Calu3 (cell line): ENCODE measurements around the gene ABRACL. TPM values are rescaled to one million over a fixed set of nuclear protein-coding genes. Genes with fewer than 3 reads are reported as not detected.

Source experiments
- BruUV-seq: library from RNA; stranded (reverse); fragments of 400-500 nt; replicated peaks from 2 replicates; lab custom pipeline; 2021; lab: Mats Ljungman, UMichigan
- CTCF ChIA-PET: fragments of 300-600 bp; sonication (Branson Sonifier 250); formaldehyde crosslinking; loops from one replicate; lab custom pipeline; 2022; ENCODE audit warnings: antibody characterized with exemption; lab: Charles Lee
- DNase-seq: peaks from one replicate; pipeline ENCODE4 v3.0.0; 2022
- H3K27ac Mint-ChIP-seq: one replicate; pipeline ENCODE4 v1.8.0; 2022; ENCODE audit warnings: mixed read lengths; ENCODE audit not compliant: unreplicated experiment
- H3K27me3 Mint-ChIP-seq: one replicate; pipeline ENCODE4 v1.8.0; 2022; ENCODE audit warnings: mixed read lengths; ENCODE audit not compliant: unreplicated experiment
- H3K36me3 Mint-ChIP-seq: one replicate; pipeline ENCODE4 v1.8.0; 2022; ENCODE audit warnings: mild to moderate bottlenecking, moderate library complexity, mixed read lengths; ENCODE audit not compliant: insufficient read depth, unreplicated experiment
- H3K4me1 Mint-ChIP-seq: one replicate; pipeline ENCODE4 v1.8.0; 2022; ENCODE audit warnings: mild to moderate bottlenecking, low read depth, mixed read lengths; ENCODE audit not compliant: unreplicated experiment
- H3K4me3 Mint-ChIP-seq: one replicate; pipeline ENCODE4 v1.8.0; 2022; ENCODE audit warnings: mild to moderate bottlenecking, low read depth, moderate library complexity, mixed read lengths; ENCODE audit not compliant: unreplicated experiment
- H3K9me3 Mint-ChIP-seq: one replicate; pipeline ENCODE4 v1.8.0; 2022; ENCODE audit warnings: low read depth, mixed read lengths; ENCODE audit not compliant: unreplicated experiment
- intact Hi-C: fragments of 100-400 bp; cut with micrococcal nuclease; formaldehyde crosslinking; loops from one replicate; pipeline ENCODE4 v1.10.0; 2022; ENCODE audit not compliant: unreplicated experiment
- total RNA-seq: library from RNA; stranded (reverse); gene quantifications from 2 replicates; pipeline ENCODE4 v1.2.3, GENCODE V29; 2022
- TF ChIP-seq, protein P1 (sequence below): fragments of 200-600 bp; IDR thresholded peaks from one replicate; pipeline ENCODE4 v1.8.0; 2022; ENCODE audit warnings: antibody characterized with exemption; ENCODE audit not compliant: unreplicated experiment

ABRACL gene
- total RNA-seq, 1 experiment from 2014 or later: 40.4 TPM

- H3K4me1 Mint-ChIP-seq: no peaks in the 10 kb centered on the region
- CTCF ChIA-PET: interaction anchor here (0.5 to 1.9 kb wide), 3 partner anchors 36 to 170 kb away, joined by 3 to 5 read pairs (median 3); no protein-coding TSS in a partner anchor
- H3K4me3 Mint-ChIP-seq: peak overlapping the region; percentile 79
- TF ChIP-seq, protein P1, sequence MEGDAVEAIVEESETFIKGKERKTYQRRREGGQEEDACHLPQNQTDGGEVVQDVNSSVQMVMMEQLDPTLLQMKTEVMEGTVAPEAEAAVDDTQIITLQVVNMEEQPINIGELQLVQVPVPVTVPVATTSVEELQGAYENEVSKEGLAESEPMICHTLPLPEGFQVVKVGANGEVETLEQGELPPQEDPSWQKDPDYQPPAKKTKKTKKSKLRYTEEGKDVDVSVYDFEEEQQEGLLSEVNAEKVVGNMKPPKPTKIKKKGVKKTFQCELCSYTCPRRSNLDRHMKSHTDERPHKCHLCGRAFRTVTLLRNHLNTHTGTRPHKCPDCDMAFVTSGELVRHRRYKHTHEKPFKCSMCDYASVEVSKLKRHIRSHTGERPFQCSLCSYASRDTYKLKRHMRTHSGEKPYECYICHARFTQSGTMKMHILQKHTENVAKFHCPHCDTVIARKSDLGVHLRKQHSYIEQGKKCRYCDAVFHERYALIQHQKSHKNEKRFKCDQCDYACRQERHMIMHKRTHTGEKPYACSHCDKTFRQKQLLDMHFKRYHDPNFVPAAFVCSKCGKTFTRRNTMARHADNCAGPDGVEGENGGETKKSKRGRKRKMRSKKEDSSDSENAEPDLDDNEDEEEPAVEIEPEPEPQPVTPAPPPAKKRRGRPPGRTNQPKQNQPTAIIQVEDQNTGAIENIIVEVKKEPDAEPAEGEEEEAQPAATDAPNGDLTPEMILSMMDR: no peak
- no peak for DNase-seq
- intact Hi-C loops: loop anchor here (5.0 kb wide), 1 partner anchor 41 kb away; the partner anchor contains the start of gene ABRACL
- BruUV-seq: no TSS peak
- H3K9me3 Mint-ChIP-seq: no peaks in the 10 kb centered on the region
- no peaks in the 10 kb centered on the region for H3K27me3 Mint-ChIP-seq
- H3K36me3 Mint-ChIP-seq: peaks cover 21% of the 10 kb centered on the region
- peak overlapping the region; percentile 60 for H3K27ac Mint-ChIP-seq
These were observed 42.0 kb upstream of the ABRACL start for GRCh38 chr6:138986578-138986977.

- DNase-seq: peak; percentile 6
- H3K4me3 Mint-ChIP-seq: peak overlapping the region; percentile 79
- intact Hi-C loops: loop anchor here (5.0 kb wide), 1 partner anchor 40 kb away; the partner anchor contains the start of gene ABRACL
- TF ChIP-seq, protein P1: no peak
- H3K27ac Mint-ChIP-seq: peak overlapping the region; percentile 60
- peaks cover 21% of the 10 kb centered on the region for H3K36me3 Mint-ChIP-seq
- no peaks in the 10 kb centered on the region for H3K9me3 Mint-ChIP-seq
- BruUV-seq: no TSS peak
- H3K27me3 Mint-ChIP-seq: no peaks in the 10 kb centered on the region
- no peaks in the 10 kb centered on the region for H3K4me1 Mint-ChIP-seq
- CTCF ChIA-PET: interaction anchor here (0.6 to 1.9 kb wide), 3 partner anchors 36 to 170 kb away, joined by 3 to 5 read pairs (median 3); no protein-coding TSS in a partner anchor
These were observed 41.4 kb upstream of the ABRACL start for GRCh38 chr6:138987080-138987642.

- CTCF ChIA-PET: interaction anchor here (0.6 to 1.9 kb wide), 2 partner anchors 169 to 170 kb away, joined by 3 to 5 read pairs; no protein-coding TSS in a partner anchor
- H3K9me3 Mint-ChIP-seq: no peaks in the 10 kb centered on the region
- H3K27ac Mint-ChIP-seq: peak within 1 kb of the TSS; percentile 60
- peak within 1 kb of the TSS; percentile 79 for H3K4me3 Mint-ChIP-seq
- no TSS peak for BruUV-seq
- TF ChIP-seq, protein P1: peak; percentile 84
- intact Hi-C loops: loop anchor here (1.0 to 5.0 kb wide), 2 partner anchors 39 to 171 kb away; partner anchors contain the start of gene ABRACL
- no peaks in the 10 kb centered on the region for H3K27me3 Mint-ChIP-seq
- DNase-seq: peak; percentile 89
- no peaks in the 10 kb centered on the region for H3K4me1 Mint-ChIP-seq
- H3K36me3 Mint-ChIP-seq: peaks cover 21% of the 10 kb centered on the region
These were observed 40.7 kb upstream of the ABRACL start, which contains the start of gene REPS1 for GRCh38 chr6:138987643-138988468. TSS of gene REPS1 (minus strand) at chr6:138988253. CDS start at chr6:138987682, 571 bp downstream.

GRCh38 chr6:138988469-138988834 lies 40.1 kb upstream of the ABRACL start:
- CTCF ChIA-PET: no interaction called here
- DNase-seq: no peak

More at GRCh38 chr6:138988469-138988834, 40.1 kb upstream of the ABRACL start:
- no peaks in the 10 kb centered on the region for H3K9me3 Mint-ChIP-seq
- no peaks in the 10 kb centered on the region for H3K27me3 Mint-ChIP-seq
- peak overlapping the region; percentile 79 for H3K4me3 Mint-ChIP-seq
- no peaks in the 10 kb centered on the region for H3K4me1 Mint-ChIP-seq
- H3K36me3 Mint-ChIP-seq: peaks cover 21% of the 10 kb centered on the region
- no peak overlapping the region for H3K27ac Mint-ChIP-seq
- no TSS peak for BruUV-seq
- intact Hi-C loops: loop anchor here (1.0 to 5.0 kb wide), 2 partner anchors 39 to 171 kb away; partner anchors contain the start of gene ABRACL
- TF ChIP-seq, protein P1: no peak
